HG02970 (cell line): ENCODE data around the gene MAPK13.
"Not testable (repeated sequence)": the region's sequence is repeated elsewhere in the genome, so short reads cannot be mapped to it uniquely, and the experiment has no call there.

Experiments
- ATAC-seq: cut with Tn5 transposase; IDR thresholded peaks from one replicate; pipeline ENCODE4 v1.9.1; 2021; ENCODE audit warnings: mild to moderate bottlenecking, moderate library complexity, moderate number of reproducible peaks; ENCODE audit not compliant: unreplicated experiment, low FRiP score

MAPK13 gene

DNA sequence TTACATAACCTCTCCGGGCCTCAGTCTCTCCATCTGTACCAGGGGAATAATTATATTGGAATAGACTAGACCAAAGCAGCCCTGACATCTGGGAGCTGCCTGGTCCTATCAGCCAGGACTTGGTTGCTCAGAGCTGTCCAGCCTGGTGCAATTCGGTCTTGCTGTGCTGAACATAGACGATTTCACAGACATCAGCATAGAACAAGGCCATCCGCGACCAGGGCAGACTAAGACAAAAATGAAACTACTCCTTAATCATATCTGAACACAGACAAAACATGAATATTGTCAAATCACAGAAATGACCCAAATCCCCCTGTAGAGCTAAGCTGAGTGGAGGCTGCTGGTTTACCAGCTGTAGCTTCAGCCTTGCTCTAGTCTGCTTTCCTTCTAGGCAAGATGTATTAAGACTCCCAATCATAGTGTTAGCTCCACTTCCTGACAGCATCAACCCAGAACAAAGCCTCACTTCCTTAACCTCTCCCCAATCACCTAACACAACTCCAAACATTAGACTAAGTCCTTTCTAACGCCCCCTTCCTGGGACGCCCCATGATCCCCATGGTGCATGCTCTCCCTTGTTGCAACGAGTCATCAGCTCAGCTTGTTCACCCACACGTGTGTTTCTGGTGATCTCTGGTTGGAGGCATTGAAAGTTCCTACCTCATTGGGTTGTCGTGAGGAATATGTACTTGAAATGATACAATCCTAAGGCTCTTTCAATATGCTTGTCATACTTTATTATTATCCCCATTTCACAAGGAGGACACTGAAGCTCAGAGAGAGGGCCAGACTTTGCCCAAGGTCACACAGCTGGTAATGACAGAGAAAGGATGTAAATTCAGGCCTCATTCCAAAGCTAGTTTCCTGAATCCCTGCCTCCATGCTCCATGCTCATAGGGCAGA is 3.5 kb upstream of the MAPK13 start:
- ATAC-seq = no peak

DNA sequence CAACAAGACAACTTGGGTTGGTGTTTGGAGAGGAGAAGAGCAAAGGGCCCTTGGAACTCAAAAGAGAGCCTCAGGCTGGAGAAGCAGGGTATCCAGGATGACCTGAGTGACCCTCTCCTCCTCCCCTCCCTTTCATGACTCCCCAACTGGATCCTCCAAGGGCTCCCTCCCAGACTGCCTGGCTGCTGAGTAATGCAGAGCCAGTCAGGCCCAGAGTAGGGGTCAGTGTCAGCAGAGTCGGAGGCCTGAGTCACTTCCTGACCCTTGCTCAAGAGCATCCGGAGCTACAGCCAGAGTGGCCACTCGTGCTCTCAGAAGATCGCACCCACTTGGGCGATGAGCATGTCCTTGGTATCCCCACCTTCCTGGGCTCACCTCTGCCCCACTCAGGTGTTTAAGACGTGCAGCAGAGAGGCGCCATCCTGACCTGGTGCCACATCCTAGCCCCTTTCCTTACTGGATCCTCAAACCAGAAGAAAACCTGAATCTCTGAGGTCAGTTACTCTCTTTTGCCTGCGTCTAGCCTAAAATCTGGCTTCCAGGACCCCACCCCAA is 2.8 kb upstream of the MAPK13 start:
- no peak for ATAC-seq

DNA sequence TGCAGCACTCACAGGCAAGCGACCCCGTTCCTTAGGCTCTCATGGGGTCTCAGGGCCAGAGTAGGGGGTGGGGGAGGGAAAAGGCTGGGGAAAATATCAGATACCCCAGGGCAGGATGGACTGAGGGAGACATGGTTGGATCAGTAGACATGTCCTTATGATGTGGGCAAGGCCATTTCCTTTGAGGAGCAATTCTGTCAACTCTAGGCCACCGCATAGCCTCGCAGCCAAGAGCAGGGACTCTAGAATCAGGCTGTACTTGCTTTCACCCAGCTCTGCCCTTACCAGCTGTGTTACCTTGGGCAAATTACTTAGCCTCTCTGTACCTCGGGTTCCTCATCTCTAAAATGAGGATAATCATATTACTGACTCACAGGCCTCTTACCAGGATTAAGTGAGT is 2.2 kb upstream of the MAPK13 start:
- ATAC-seq = no peak

DNA sequence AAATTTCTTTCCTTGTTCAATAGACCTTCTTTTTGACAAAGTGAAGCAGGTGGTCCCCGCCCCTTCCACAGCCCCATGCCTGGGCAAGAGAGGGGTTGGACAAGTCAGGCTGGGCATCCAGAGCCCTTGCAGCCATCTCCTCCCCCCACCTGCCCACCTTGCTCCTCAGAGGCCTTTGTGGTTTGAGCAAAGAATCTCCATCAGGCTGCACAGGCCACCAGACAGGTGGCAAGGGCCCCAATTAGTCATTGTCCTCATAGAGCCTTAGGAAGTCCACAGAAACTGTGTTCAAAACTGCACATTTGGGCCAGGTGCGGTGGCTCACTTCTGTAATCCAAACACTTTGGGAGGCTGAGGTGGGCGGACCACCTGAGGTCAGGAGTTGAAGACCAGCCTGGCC is 1.5 kb upstream of the MAPK13 start:
- ATAC-seq = no peak

DNA sequence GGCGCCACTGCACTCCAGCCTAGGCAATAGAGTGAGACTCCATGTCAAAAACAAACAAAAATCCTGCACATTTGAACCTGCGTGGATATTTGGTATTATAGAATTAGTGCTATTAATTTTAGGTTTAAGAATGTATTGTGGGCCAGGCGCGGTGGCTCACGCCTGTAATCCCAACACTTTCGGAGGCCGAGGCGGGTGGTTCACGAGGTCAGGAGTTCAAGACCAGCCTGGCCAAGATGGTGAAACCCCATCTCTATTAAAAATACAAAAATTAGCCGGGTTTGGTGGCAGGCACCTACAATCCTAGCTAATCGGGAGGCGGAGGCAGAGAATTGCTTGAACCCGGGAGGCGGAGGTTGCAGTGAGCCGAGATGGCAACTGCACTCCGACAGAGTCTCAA is 979 bp upstream of the MAPK13 start:
- ATAC-seq = not testable (repeated sequence)

DNA sequence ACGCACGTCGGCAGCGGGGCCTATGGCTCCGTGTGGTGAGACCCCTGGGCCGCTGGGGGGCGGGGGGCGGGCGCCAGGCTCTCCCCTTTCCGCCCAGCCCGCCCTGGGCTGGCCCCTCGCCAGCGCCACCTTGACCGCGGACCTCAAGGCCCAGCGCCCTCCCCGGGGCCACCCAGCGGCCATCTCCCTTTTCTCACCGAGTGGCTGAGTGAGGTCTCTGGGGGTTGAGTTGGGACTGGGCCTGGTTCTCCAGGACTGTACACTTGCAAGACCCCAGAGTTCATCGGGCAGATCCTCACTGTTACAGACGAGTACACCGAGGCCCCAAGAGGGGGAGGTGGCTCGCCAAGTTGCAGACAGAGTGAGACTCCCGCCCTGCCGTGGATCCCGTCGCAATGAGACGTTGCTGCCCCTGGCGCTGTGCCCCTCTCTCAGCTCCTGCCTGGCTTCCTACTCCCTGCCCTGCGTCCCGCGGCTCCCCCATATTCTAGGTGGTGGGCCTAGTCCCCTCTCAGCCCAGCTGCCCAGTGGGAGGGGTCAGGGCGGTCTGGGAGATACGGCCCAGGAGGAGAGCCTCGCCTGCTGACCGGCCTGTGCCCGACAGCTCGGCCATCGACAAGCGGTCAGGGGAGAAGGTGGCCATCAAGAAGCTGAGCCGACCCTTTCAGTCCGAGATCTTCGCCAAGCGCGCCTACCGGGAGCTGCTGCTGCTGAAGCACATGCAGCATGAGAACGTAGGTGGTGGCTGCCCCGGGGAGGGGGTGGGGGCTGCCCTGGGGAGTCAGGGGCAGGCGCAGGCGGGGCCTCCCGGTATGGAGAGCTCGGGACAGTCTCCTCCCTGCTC is 576 bp downstream of the MAPK13 start:
- no peak for ATAC-seq

DNA sequence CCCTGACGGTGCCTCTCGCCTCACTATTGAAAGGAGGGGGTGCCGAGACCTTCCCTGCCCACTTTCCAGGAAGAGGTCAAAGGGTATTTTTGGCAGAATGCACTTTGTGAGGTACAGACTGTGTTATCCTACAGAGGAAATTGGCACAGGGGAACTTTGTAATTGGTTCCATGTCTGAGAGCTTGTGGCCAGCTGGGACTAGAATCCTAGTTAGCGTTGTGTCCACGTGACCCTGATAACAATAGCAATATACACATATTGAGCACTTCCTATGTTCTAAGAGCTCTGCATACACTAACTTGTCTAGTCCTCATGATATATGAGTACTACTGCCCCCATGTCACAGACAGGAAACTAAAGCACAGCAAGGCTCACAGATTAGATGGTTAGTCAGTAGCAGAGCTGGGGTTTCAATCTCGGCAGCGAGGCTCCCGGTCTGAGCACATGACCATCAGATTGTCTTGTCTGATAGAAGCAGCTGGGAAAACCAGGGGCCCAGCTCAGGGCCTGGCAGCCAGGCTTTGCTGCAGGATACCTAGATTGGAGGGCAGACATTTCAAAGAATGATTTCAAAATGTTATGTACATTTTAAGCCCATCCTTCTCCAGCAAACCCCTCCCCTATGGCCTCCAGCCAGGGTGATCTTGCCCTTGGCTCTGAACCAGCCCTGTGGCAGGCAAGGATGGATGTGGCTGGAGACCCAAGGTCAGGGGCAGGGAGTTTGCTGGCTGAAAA is 1.4 kb downstream of the MAPK13 start:
- ATAC-seq = peak; percentile 75

DNA sequence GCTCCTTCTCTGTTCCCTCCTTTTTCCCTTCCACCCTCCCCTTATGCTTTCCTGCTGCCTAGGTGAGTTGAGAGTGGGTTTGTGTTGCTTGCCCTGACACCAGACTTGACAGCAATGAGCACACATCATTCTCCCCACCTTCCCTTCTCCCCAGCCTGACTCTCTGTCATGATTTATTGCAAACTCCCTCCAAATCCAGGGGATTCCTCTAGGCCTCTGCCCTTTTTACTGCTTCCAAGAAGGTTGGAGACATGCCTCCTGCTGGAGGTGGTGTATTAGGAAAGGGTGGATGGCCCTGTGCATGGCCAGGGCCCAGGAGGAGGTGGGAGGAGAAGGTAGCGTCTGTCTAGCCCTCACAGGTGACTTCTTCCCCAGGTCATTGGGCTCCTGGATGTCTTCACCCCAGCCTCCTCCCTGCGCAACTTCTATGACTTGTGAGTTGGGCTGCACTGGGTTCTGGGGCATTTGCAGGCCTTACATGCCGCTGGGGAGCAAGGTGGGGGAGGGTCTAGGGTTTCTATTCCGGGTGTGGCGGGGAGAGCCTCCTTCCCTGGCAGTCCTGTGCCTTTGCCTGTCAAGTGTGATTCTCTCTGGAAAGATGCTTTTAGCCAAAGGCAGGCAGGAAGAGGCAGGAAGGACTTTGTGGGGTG is 2.1 kb downstream of the MAPK13 start:
- ATAC-seq = no peak

DNA sequence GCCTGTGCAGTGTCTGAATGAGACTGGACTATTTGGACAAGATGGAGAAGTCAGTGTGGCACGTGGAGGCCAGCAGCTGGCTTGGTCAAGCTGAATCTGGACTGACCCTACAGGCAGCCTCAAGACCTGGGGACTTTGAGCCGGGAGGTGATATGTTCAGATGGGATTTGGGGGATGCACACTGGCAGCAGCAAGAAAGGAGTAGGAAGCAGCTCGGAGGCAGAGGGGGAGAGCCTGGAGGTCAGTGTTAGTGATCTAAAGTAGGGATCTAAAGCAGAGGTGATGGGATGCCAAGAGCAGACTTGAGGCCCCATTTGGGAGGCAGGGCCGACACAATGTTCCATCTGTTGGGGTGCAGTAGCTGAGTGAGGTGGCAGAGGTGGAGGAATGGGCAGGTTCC is 2.8 kb downstream of the MAPK13 start:
- no peak for ATAC-seq

DNA sequence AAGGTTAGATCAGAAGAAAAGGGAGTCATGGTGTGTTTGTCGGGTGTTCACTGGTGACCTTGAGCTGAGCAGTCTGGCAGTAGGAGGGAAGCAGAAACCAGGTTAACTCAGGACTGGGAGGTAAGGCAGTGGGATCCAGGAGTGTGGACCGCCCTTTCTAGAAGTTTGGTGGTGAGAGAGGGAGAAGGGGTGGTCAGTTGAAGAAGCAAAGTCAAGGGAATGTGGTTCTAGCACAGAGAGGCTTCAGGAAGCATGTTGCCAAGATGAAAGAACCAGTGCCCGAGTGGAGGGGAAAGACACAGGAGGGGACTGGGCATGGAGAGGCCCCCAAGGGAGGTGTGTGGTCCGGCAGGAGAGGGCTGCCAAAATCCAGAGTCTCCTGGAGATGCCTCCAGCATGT is 3.6 kb downstream of the MAPK13 start:
- no peak for ATAC-seq

DNA sequence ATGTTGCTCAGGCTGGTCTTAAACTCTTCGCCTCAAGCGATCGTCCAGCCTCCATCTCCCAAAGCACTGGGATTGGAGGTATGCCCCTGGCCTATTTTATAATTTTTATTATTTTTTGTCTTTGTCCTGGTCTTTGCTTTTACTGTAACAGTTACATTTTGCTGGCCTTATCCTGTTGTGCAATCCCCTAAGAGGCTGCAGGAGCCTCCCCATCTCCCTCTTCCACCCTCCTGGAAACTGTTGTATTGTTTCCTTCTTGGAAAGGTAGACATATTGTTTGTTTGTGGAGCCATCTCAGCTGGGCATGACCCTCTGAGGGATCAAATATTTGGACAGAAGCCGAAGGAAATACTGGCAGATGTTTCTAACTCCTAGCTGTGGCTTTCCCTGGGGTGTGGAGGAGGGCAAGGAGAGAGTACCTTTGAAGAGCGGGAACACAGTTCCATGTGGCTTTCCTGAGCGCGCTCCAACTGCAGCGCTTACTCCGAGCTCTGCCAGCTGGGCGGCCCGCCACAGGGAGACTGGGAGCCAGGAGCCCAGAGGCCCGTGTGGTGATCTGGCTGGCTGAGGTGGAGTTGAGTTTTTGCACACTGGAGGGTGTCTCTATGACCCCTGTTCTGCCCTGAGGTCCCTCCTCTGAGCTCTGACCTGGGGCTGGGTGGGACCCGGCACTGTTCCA is 4.9 kb downstream of the MAPK13 start:
- no peak for ATAC-seq

DNA sequence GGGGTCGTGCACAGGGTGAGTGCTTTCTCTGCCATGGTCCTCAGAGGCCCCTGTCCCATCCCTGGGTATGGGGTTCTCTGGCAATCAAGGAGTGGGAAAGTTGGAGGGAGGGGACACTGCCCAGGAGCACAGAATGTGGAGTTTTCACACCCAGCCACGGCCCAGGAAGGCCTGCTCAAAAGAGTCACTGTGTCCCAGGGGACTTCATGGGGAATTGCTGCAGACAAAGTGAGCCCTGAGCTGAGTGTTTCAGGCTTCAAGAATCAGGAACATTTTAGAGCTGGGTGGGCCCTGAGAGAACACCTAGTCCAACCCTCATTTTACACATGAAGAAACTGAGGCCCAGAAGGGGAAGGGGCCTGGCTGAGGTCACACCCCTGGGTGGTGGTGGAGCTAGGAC is 5.7 kb downstream of the MAPK13 start:
- no peak for ATAC-seq

DNA sequence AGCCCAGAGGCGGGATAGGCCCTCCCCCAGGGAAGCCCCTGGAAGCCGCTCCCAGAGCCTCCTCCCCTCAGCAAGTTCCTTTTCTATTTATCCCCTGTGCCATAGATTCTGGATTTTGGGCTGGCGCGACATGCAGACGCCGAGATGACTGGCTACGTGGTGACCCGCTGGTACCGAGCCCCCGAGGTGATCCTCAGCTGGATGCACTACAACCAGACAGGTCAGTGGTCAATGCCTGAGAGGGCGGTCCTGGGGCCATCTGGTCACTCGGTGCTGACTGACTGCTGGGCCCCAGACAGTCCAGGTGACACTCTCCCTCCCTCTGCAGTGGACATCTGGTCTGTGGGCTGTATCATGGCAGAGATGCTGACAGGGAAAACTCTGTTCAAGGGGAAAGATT is 6.2 kb downstream of the MAPK13 start:
- ATAC-seq = no peak

DNA sequence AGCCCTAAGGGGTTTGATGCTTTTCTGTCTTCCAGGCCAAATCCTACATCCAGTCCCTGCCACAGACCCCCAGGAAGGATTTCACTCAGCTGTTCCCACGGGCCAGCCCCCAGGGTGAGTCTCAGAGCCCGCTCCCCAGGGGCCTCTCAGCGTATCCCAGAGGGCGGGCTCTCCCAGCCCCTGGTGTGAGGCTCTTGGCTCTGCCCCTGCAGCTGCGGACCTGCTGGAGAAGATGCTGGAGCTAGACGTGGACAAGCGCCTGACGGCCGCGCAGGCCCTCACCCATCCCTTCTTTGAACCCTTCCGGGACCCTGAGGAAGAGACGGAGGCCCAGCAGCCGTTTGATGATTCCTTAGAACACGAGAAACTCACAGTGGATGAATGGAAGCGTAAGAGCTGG is 8.4 kb downstream of the MAPK13 start:
- no peak for ATAC-seq

DNA sequence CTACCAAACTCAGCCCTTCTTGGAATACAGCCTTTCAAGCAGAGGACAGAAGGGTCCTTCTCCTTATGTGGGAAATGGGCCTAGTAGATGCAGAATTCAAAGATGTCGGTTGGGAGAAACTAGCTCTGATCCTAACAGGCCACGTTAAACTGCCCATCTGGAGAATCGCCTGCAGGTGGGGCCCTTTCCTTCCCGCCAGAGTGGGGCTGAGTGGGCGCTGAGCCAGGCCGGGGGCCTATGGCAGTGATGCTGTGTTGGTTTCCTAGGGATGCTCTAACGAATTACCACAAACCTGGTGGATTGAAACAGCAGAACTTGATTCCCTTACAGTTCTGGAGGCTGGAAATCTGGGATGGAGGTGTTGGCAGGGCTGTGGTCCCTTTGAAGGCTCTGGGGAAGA is 9.1 kb downstream of the MAPK13 start:
- no peak for ATAC-seq

DNA sequence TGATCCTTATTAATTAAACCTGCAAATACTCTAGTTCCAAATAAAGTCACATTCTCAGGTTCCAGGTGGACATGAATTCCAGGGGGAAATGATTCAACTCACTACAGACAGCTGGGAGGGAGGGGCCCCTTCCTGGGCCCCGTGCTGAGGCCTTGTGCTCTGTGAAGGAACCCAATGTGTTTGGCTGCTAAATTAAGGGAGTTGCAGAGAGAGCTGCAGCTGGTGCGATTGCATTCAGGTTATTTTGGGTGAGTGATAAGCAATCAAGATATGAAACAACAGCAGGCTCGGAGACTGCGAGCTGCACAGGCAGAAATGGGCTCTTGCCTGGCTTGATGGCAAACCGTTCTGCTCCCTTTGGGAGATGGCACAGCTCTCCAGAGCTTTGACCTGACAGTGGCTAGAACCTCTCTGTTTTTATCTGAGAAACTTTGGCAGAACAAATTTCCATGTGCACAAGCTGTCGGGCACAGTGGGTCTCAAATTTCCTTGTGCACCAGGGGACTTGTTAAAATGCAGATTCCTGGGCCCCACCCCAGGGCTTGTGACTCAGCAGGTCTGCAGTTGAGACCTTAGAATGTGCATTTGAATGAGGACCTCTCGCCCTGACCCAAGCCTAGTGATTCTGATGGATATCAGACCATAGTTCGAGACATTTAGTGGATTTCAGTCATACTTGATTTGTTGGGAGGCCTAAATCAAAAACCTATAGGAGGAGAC is 9.8 kb downstream of the MAPK13 start:
- ATAC-seq = no peak

DNA sequence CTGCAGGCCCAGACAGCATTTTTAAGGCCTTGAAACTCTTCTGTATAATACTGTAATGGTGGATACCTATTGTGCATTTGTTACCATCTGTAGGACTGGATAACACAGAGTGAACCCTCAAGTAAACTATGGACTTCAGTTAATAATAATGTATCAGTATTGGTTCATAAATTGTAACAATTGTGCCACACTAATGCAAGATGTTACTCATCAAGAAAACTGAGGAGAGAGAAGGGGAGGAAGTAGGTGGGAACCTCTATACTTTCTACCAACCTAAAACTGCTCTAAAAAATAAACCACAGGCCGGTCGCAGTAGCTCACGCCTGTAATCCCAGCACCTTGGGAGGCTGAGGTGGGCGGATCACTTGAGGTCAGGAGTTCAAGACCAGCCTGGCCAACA is 10.8 kb downstream of the MAPK13 start:
- no peak for ATAC-seq

DNA sequence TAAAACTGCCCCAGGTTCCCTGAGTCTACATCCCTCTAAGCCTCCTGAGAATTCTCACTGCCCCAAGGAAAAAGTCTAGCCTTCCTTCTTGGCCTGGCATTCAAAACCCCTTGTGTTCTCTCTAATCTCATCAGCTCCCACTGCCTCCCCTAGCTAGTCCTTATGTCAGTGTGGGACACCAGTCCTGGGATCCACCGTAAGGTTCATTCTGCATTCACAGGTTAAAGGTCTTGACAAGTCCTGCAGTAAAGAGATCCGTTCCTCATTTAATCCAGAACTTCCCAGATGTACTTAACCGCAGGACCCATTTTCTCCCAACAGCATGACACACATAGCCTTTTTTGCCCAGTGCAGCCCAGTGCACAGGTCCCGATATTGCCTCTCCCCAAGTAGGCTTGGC is 11.6 kb downstream of the MAPK13 start:
- ATAC-seq = no peak
